Measurements from ENCODE around the gene ITGA8.

ITGA8 gene

GRCh38 chr10:15735763-15736162 lies 16.0 kb upstream of the ITGA8 start:
- no peak for DNase-seq (ENCODE audit: low read depth)

- no peak for DNase-seq (ENCODE audit: low read depth)
These were observed 10.6 kb upstream of the ITGA8 start for GRCh38 chr10:15730341-15730740.

- DNase-seq (ENCODE audit: low read depth), result no peak
These were observed 10.2 kb upstream of the ITGA8 start for GRCh38 chr10:15729890-15730289.

DNA sequence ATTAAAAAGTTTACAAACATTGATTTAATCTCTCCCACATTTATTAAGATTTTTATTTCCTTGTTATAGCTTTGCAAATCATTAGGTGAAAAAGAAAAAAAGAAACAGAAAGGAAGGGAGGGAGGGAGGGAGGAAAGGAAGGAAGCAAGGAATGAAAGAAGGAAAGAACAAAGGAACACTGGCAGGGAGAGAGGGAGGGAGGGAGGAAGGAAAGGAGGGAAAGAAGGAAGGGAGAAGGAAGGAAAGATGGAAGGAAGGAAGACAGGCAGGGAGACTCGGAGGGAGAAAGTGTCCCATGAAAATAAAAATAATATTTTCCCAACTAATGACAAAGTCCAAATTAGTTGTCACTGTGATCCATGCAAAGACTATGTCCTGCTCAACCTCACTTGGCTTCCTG lies 6.3 kb upstream of the ITGA8 start:
- DNase-seq (ENCODE audit: low read depth), result no peak

DNA sequence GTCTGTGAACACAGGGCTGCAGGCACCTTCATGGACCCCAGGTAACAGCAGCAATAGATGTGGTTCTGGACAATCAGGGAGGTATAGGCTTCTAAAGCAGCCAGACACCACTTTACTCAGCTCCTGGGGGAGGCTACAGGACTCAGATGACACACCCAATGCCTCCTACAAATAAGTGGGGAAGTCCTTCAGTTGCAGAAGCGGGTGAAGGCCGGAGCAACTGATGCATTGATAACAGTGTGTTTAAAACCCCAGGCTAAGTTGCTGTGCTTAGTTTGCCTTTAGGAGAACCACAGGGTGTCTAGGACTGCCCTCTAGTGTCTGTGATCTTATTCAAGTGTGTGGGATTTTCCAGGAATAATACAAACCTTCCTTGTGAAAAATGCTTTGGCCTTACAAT lies 5.9 kb upstream of the ITGA8 start:
- no peak for DNase-seq (ENCODE audit: low read depth)

- DNase-seq (ENCODE audit: low read depth), result no peak
These were observed 5.0 kb upstream of the ITGA8 start for GRCh38 chr10:15724683-15725082.

- no peak for DNase-seq (ENCODE audit: low read depth)
These were observed 4.1 kb upstream of the ITGA8 start for GRCh38 chr10:15723803-15724202.

- DNase-seq (ENCODE audit: low read depth), result no peak
These were observed 1.0 kb upstream of the ITGA8 start for GRCh38 chr10:15720635-15721287.

DNA sequence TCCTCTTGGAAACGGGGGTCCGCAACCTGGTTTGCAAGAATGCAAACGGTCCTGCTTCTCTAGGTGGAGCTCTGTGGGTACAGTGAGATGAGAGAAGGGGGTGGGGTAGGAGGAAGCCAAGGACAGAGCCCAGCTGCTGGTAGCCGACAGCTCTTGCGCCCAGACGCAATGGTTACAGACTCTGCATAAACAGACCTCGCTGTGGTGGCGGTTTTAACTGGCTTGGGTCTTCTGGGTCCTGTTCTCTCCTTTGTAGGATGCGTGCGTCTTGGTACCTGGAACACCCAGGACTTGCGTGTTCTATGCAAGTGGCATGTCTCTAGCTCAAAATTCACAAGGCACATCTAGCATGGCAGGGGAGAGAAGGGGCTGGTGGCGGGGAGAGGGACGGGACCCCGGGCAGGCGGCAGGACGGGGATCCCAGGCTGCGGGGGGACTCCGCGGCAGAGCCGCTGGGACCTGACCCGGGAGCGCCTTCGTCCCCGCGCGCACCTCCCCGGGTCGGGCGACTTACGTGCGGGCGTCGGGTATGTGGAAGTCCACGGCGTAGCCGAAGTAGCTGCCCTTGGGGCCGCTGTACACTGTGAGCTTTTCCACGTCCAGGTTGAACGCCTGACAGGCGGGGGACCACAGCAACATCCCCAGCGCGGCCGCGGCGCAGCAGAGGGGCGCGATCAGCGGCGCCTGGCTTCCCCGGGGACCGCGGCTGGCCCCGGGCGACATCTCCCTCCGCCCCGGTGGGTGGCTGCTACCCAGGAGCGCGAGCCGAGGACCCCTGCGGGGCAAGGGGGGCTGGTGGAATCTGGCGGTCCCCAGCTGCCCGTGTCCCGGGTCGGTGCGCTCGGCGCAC lies 448 bp downstream of the ITGA8 start:
- no peak for DNase-seq (ENCODE audit: low read depth)

DNA sequence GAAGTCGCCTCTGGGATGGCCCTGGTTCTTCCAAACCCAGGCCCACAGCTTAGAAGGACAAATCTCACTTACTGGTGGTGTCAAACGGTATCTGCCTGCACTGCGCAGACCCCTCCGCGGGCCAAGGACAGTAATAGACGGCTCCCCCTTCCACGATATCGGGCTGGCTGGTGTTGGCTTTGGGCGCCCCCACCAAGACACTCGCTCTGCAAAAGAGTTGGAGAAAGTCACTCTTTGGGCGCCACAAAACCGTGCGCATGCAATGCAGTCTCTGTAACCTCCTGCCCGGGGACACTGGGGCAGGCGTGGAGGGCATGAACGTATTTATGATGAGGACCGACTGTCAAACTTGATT lies 1.1 kb downstream of the ITGA8 start:
- DNase-seq (ENCODE audit: low read depth), result no peak

DNA sequence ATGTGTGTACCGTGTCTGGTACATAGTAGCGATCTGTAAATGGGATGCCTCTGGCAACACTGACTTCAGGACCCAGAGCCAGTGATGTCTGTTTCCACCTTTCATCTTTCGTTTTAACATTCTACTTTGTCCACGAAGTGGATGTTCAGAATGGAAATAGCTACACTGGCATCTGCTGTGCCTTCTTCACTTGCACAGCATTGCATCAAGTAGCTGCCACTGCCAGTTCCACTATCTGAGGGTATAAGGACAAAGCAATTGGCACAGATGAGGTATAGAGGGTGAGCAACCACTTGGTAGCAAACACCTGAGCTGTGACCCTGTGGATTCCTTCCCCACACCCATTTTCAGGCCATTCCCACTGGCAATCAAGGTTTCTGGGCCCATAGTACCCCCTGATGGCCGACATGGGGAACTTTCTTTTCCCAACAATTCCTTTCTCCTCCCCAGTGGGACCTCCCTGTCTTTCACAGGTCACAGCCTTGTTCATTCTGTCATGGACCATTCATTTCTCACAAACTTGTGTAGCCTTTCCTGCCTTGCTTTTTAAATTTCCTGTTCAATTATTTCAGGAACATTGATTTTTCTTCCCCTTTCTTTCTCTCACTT lies 4.0 kb downstream of the ITGA8 start:
- no peak for DNase-seq (ENCODE audit: low read depth)

DNA sequence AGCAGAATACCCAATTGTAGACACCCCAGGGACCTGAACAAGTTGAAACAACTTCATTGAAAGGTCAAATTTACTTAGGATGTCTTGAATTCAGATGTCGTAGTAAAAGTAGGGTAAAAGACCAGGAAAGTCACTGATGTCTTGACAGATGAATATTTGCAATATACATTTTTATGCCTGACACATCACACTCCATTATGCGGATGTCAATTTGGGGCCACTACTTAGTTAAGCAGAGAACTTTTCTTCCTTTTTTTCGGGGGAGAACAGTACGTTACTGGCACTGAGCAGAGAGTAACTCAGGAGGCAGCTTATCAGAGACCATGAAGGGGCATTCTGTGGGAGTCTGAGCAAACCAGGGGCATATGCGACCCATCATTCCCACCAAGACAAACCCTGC lies 4.9 kb downstream of the ITGA8 start:
- no peak for DNase-seq (ENCODE audit: low read depth)

DNA sequence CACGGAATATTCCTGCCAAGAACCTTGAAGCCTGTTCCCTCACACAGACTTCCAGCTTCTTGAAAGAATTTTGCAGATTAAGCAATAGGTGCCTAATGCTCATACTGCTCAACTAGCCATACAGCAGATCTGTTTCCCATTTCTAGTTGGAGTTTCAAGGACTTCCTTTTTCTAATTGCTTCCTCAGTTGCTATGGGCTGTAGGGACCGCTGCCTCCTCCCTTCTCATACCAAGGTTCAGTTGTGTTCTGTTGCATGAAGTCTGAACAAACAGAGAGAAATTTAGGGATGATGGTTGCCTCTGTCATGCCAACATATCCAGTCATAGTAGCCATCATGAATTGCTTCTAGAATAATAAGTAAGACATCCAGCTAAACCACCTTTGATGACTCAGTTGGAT lies 6.8 kb downstream of the ITGA8 start:
- no peak for DNase-seq (ENCODE audit: low read depth)

GRCh38 chr10:15710455-15710854 lies 9.3 kb downstream of the ITGA8 start:
- DNase-seq (ENCODE audit: low read depth), result no peak

GRCh38 chr10:15705298-15705697 lies 14.4 kb downstream of the ITGA8 start:
- no peak for DNase-seq (ENCODE audit: low read depth)

GRCh38 chr10:15704581-15704968 lies 15.1 kb downstream of the ITGA8 start:
- DNase-seq (ENCODE audit: low read depth), result no peak

GRCh38 chr10:15703944-15704580 lies 15.7 kb downstream of the ITGA8 start:
- no peak for DNase-seq (ENCODE audit: low read depth)

DNA sequence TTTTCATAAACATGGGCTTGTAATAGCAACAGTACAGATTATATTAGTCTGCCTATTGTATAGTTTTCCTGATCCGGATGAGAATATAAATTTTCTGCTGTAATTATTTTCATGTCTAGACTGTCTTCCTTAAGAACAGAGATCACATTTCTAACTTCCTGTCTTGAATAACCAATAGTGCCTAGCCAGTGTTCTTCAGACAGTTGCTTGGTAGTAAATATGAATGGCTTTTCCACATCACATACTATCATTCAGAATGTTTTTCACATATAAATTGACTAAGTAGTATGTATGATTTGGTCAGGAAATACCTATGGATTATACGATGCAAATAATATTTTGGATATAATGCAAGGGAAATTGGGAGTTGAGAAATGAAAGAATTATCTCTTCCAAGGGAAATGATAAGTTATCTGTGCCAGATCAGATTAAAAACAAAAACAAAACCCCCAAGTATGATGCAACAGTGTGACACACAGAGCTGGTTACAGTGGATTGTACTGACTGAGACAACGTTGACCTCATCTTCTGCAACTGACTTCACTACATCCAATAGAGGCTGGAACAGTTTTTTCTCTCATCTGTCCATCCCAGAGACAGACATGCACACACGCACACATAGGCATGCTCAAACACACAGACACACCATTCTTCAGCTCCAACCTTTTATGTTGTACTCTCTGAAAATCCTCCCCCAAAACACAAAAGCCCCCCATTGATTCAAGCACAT lies 16.4 kb downstream of the ITGA8 start:
- no peak for DNase-seq (ENCODE audit: low read depth)

DNA sequence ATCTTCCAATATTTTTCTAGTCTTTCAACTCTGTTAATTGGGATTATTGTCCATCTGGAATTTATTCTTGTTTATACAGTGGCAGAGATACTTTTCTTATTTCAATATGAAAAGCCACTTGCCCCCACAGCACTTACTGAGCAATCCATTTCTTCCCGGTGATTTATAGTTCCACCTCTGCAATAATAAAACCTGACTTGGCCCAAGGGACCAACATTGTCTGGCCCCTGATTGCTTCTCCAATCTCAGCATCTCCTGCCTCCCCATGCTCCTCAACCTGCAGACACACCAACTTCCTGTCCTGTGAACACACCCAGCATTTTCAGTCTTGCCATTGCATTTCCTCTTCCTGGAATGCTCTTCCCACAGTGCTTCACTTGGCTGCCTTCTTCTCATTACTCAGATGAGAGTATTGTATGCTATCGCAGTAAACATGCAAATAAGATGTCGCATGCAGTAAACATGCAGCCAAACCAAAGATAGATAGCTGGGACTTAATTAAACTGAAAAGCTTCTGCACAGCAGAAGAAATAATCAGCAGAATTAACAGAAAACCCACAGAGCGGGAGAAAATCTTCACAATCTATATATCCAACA lies 19.5 kb downstream of the ITGA8 start:
- DNase-seq (ENCODE audit: low read depth), result no peak

GRCh38 chr10:15695852-15696251 lies 23.9 kb downstream of the ITGA8 start:
- DNase-seq (ENCODE audit: low read depth), result no peak

DNA sequence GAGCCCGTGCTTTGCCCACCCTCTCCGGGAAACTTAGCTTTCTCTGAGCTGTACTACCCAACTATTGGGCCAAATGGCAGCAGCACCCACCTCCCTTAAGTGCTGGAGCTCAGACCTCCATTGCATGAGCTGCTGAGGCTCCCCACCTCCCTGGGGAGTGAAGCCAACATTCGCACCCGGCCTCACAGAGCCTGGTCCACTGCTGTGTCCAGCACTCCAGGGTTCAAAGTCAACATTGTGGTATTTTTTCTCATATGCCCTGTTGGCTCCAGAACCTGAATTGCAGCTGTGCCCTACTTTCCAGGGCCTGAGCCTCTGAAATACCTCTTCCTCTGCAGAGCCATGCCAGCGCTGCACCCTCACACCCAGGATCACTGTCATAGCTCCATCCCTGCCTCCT lies 29.7 kb downstream of the ITGA8 start:
- DNase-seq (ENCODE audit: low read depth), result no peak

DNA sequence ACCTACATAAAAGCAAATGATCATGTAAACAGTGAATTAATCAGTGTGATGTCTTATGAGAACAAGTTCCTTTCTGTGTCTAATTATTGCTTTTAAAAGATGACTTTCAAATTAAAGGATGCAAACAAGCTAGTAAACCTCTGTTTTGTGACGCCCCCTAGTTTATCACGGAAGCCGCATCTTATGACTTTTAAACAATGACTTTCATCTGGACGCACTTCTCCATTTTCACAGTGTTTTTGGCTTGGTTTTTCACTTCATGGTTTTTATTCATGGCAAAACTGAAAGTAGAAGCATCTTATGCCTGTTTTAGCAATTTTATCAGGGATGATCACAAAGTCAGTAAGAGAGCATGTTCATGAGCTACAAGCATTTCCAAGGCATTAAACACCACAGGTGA lies 35.0 kb downstream of the ITGA8 start:
- DNase-seq (ENCODE audit: low read depth), result no peak

All from stimulated activated CD8-positive, alpha-beta memory T cell treated with anti-CD3 and anti-CD28 coated beads, Interleukin-12 subunit alpha, Interleukin-12 subunit beta, amount 100 ng/mL, for 4 hours (primary cell).